GM12878 (cell line): ENCODE results near the gene ATG9A. TPM values are rescaled to one million over a fixed set of nuclear protein-coding genes. Genes with fewer than 3 reads are reported as not detected.
A peak's percentile ranks its signal among the peaks of the same experiment; 100 is the strongest.

Experiments used
- ASH2L ChIP-seq: fragments of 300-600, 200-600 bp; sonication (generic); IDR thresholded peaks from 2 replicates; pipeline ENCODE4 v1.6.1; 2017; ENCODE audit warnings: low read depth, mild to moderate bottlenecking, borderline replicate concordance
- BACH1 ChIP-seq: fragments of 450-650 bp; IDR thresholded peaks from 2 replicates; pipeline ENCODE4 v1.6.1; 2017; ENCODE audit warnings: mild to moderate bottlenecking, borderline replicate concordance
- CREM ChIP-seq: IDR thresholded peaks from 2 replicates; pipeline ENCODE4 v1.6.1; 2014; ENCODE audit warnings: antibody characterized with exemption, low read depth
- HCFC1 ChIP-seq: fragments of 150-350 bp; IDR thresholded peaks from 2 replicates; pipeline ENCODE4 v1.6.1; 2014; ENCODE audit warnings: low read length
- IRF3 ChIP-seq: fragments of 450-650 bp; IDR thresholded peaks from 2 replicates; pipeline ENCODE4 v1.6.1; 2014; ENCODE audit warnings: mild to moderate bottlenecking
- LARP7 ChIP-seq: fragments of 450-650 bp; IDR thresholded peaks from 2 replicates; pipeline ENCODE4 v1.6.1; 2017; ENCODE audit warnings: mild to moderate bottlenecking
- NKRF ChIP-seq: fragments of 450-650 bp; conservative IDR thresholded peaks from 2 replicates; pipeline ENCODE4 v1.6.1; 2017; ENCODE audit warnings: mild to moderate bottlenecking, moderate library complexity
- NR2F1 ChIP-seq: fragments of 450-650 bp; conservative IDR thresholded peaks from 2 replicates; pipeline ENCODE4 v1.6.1; 2017; ENCODE audit warnings: mild to moderate bottlenecking
- PBX3 ChIP-seq: IDR thresholded peaks from 2 replicates; pipeline ENCODE4 v1.6.1; 2011; ENCODE audit warnings: mild to moderate bottlenecking, low read depth, low read length, moderate library complexity; ENCODE audit not compliant: insufficient replicate concordance
- POLR2AphosphoS5 ChIP-seq: IDR thresholded peaks from 2 replicates; pipeline ENCODE4 v1.6.1; 2011; ENCODE audit warnings: mild to moderate bottlenecking, low read length, inconsistent platforms
- RELB ChIP-seq: fragments of 450-650 bp; IDR thresholded peaks from 2 replicates; pipeline ENCODE4 v1.6.1; 2017; ENCODE audit warnings: low read depth, mild to moderate bottlenecking, moderate library complexity
- TCF3 ChIP-seq: IDR thresholded peaks from 2 replicates; pipeline ENCODE4 v1.6.1; 2012; ENCODE audit warnings: low read depth, mild to moderate bottlenecking, low read length, borderline replicate concordance; ENCODE audit not compliant: insufficient read depth
- polyA plus RNA-seq, 11 experiments: library from polyadenylated mRNA; depleted of rRNA in 4 of 11; unstranded in 6 of 11; stranded (reverse) in 5 of 11; fragments of >200 nt; fragmentation: Nextera tagmentation in 4 of 11; fragmentation: Illumina TruSeq in 1 of 11; extraction: Ambion mirVana in 4 of 11; extraction: Trizol in 1 of 11; gene quantifications; 1 replicate in 1 of 11; 2 replicates in 10 of 11; pipeline versions ENCODE4 v1.2.1 to v1.2.3, GENCODE V29; 2011 to 2016; ENCODE audit warnings: inconsistent platforms in 2 of 11, missing spikeins in 2 of 11, low read depth in 1 of 11
- total RNA-seq, 4 experiments: library from RNA; depleted of rRNA in 3 of 4; stranded (reverse); fragments of >200 nt in 3 of 4; fragmentation: Illumina TruSeq in 1 of 4; extraction: Trizol in 1 of 4; gene quantifications; 2 replicates each; pipeline versions ENCODE4 v1.2.1 to v1.2.3, GENCODE V29; 2013 to 2021
- TF ChIP-seq, protein P1 (sequence below): fragments of 450-650 bp; IDR thresholded peaks from 2 replicates; pipeline ENCODE4 v1.6.1; 2018; ENCODE audit warnings: mild to moderate bottlenecking, low read depth, moderate library complexity; ENCODE audit not compliant: partially characterized antibody
- TF ChIP-seq, protein P2 (sequence below): fragments of 450-650 bp; IDR thresholded peaks from 2 replicates; pipeline ENCODE4 v1.6.1; 2017; ENCODE audit warnings: mild to moderate bottlenecking, low read depth, inconsistent platforms; ENCODE audit not compliant: poor library complexity, severe bottlenecking
- TF ChIP-seq, protein P3 (sequence below): fragments of 450-650 bp; IDR thresholded peaks from 2 replicates; pipeline ENCODE4 v1.6.1; 2016; ENCODE audit warnings: mild to moderate bottlenecking

The ATG9A gene
- total and polyA plus RNA-seq, 10 of the 15 experiments (the other 5 are each of a cell fraction or from before 2014, with no cell fraction given) = 0.16 to 37.5 (median 14.6) TPM; not detected in 1

GRCh38 chr2:219249203-219249980 is 20.0 kb upstream of the ATG9A start (continued):
- TF ChIP-seq, protein P1, sequence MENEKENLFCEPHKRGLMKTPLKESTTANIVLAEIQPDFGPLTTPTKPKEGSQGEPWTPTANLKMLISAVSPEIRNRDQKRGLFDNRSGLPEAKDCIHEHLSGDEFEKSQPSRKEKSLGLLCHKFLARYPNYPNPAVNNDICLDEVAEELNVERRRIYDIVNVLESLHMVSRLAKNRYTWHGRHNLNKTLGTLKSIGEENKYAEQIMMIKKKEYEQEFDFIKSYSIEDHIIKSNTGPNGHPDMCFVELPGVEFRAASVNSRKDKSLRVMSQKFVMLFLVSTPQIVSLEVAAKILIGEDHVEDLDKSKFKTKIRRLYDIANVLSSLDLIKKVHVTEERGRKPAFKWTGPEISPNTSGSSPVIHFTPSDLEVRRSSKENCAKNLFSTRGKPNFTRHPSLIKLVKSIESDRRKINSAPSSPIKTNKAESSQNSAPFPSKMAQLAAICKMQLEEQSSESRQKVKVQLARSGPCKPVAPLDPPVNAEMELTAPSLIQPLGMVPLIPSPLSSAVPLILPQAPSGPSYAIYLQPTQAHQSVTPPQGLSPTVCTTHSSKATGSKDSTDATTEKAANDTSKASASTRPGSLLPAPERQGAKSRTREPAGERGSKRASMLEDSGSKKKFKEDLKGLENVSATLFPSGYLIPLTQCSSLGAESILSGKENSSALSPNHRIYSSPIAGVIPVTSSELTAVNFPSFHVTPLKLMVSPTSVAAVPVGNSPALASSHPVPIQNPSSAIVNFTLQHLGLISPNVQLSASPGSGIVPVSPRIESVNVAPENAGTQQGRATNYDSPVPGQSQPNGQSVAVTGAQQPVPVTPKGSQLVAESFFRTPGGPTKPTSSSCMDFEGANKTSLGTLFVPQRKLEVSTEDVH = peak; percentile 44
- no peak for TF ChIP-seq IRF3
- TF ChIP-seq, protein P2, sequence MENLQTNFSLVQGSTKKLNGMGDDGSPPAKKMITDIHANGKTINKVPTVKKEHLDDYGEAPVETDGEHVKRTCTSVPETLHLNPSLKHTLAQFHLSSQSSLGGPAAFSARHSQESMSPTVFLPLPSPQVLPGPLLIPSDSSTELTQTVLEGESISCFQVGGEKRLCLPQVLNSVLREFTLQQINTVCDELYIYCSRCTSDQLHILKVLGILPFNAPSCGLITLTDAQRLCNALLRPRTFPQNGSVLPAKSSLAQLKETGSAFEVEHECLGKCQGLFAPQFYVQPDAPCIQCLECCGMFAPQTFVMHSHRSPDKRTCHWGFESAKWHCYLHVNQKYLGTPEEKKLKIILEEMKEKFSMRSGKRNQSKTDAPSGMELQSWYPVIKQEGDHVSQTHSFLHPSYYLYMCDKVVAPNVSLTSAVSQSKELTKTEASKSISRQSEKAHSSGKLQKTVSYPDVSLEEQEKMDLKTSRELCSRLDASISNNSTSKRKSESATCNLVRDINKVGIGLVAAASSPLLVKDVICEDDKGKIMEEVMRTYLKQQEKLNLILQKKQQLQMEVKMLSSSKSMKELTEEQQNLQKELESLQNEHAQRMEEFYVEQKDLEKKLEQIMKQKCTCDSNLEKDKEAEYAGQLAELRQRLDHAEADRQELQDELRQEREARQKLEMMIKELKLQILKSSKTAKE = peak; percentile 52
- no peak for TF ChIP-seq ASH2L
- TF ChIP-seq PBX3 = peak; percentile 71
- peak; percentile 33; the same call in 1 of the 2 replicates for TF ChIP-seq POLR2AphosphoS5
- TF ChIP-seq LARP7 = 0 out of 2 replicates have a peak, but pooled peaks have one; percentile 44
- TF ChIP-seq CREM = peak; percentile 52; the same call in 1 of the 2 replicates
- TF ChIP-seq NKRF = peak; percentile 48; the same call in 1 of the 2 replicates
- peak; percentile 89 for TF ChIP-seq RELB
- peak; percentile 29; the same call in 1 of the 2 replicates for TF ChIP-seq NR2F1
- TF ChIP-seq BACH1 = peak; percentile 10; the same call in 1 of the 2 replicates
- TF ChIP-seq HCFC1 = peak; percentile 22; the same call in 1 of the 2 replicates
- TF ChIP-seq TCF3 = peak; percentile 65; the same call in 1 of the 2 replicates
- TF ChIP-seq, protein P3, sequence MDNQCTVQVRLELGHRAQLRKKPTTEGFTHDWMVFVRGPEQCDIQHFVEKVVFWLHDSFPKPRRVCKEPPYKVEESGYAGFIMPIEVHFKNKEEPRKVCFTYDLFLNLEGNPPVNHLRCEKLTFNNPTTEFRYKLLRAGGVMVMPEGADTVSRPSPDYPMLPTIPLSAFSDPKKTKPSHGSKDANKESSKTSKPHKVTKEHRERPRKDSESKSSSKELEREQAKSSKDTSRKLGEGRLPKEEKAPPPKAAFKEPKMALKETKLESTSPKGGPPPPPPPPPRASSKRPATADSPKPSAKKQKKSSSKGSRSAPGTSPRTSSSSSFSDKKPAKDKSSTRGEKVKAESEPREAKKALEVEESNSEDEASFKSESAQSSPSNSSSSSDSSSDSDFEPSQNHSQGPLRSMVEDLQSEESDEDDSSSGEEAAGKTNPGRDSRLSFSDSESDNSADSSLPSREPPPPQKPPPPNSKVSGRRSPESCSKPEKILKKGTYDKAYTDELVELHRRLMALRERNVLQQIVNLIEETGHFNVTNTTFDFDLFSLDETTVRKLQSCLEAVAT = 0 out of 2 replicates have a peak, but pooled peaks have one; percentile 52
